Left ventricle myocardium inferior (tissue), 1 donor: ENCODE data around the gene CPNE1. TPM values are rescaled to one million over a fixed set of nuclear protein-coding genes. Genes with fewer than 3 reads are reported as not detected.

Experiments used
- DNase-seq: peaks from one replicate; pipeline ENCODE4 v3.0.0-alpha.2; 2020
- H3K27ac ChIP-seq: fragments of 200-600 bp; replicated peaks from 2 replicates; pipeline ENCODE4 v1.8.0; 2021
- H3K27me3 ChIP-seq: fragments of 200-600 bp; 2 replicates; pipeline ENCODE4 v1.8.0; 2021; ENCODE audit warnings: low read depth
- H3K36me3 ChIP-seq: fragments of 200-600 bp; 2 replicates; pipeline ENCODE4 v1.8.0; 2021
- H3K4me1 ChIP-seq: fragments of 200-600 bp; 2 replicates; pipeline ENCODE4 v1.8.0; 2021
- H3K4me3 ChIP-seq: fragments of 200-600 bp; 2 replicates; pipeline ENCODE4 v1.8.0; 2021; ENCODE audit warnings: mild to moderate bottlenecking, moderate library complexity
- H3K9me3 ChIP-seq: fragments of 200-600 bp; replicated peaks from 2 replicates; pipeline ENCODE4 v1.8.0; 2021
- CTCF ChIP-seq: fragments of 200-600 bp; IDR thresholded peaks from 2 replicates; pipeline ENCODE4 v1.8.0; 2021; ENCODE audit warnings: antibody characterized with exemption, mild to moderate bottlenecking, borderline replicate concordance
- intact Hi-C: fragments of 100-400 bp; cut with micrococcal nuclease; formaldehyde crosslinking; loops from one replicate; pipeline ENCODE4 v1.11.0; 2022
- total RNA-seq: library from RNA; stranded (reverse); fragmentation: NEBNext Ultra II Directional; extraction: Animal tissue kit (Norgen Biotek cat#: 25700); gene quantifications from one replicate; pipeline ENCODE4 v1.2.1, GENCODE V29; 2021
- donor health status: DM: no; HTN: yes; CAD: no; lungs with severe emphysema.

CPNE1 gene
- total RNA-seq, 1 donor from 2014 or later, result 47.3 TPM

- no peak for TF ChIP-seq CTCF
- no peak for DNase-seq
- Histone ChIP-seq H3K4me1 (peaks cover 14% of the 10 kb centered on the region), H3K36me3 (no peaks in the 10 kb centered on the region), H3K4me3 (no peak overlapping the region), H3K27me3 (no peaks in the 10 kb centered on the region), H3K27ac (no peak overlapping the region), H3K9me3 (no peaks in the 10 kb centered on the region)
- intact Hi-C loops, result no loop called here
Observed at GRCh38 chr20:35611482-35611881, 53.2 kb downstream of the CPNE1 start.

GRCh38 chr20:35610833-35611427 lies 53.8 kb downstream of the CPNE1 start:
- intact Hi-C loops, result no loop called here
- Histone ChIP-seq H3K27me3 (no peaks in the 10 kb centered on the region), H3K36me3 (no peaks in the 10 kb centered on the region), H3K4me1 (peaks cover 12% of the 10 kb centered on the region), H3K9me3 (no peaks in the 10 kb centered on the region), H3K27ac (no peak overlapping the region), H3K4me3 (no peak overlapping the region)
- DNase-seq, result no peak
- TF ChIP-seq CTCF, result no peak

GRCh38 chr20:35607003-35607735 lies 57.5 kb downstream of the CPNE1 start:
- DNase-seq, result no peak
- Histone ChIP-seq H3K9me3 (no peaks in the 10 kb centered on the region), H3K36me3 (no peaks in the 10 kb centered on the region), H3K27me3 (peaks cover 2% of the 10 kb centered on the region), H3K27ac (no peak overlapping the region), H3K4me3 (no peak overlapping the region), H3K4me1 (peaks cover 6% of the 10 kb centered on the region)
- no peak for TF ChIP-seq CTCF
- intact Hi-C loops, result no loop called here

GRCh38 chr20:35606127-35606526 lies 58.6 kb downstream of the CPNE1 start:
- TF ChIP-seq CTCF, result no peak
- intact Hi-C loops, result no loop called here

GRCh38 chr20:35604449-35604747 lies 60.3 kb downstream of the CPNE1 start:
- Histone ChIP-seq H3K36me3 (no peaks in the 10 kb centered on the region), H3K4me1 (peaks cover 20% of the 10 kb centered on the region), H3K27ac (no peak overlapping the region), H3K4me3 (no peak overlapping the region), H3K9me3 (no peaks in the 10 kb centered on the region), H3K27me3 (peaks cover 26% of the 10 kb centered on the region)
- no peak for TF ChIP-seq CTCF
- intact Hi-C loops, result no loop called here
- no peak for DNase-seq

More at GRCh38 chr20:35606127-35606526, 58.6 kb downstream of the CPNE1 start:
- Histone ChIP-seq H3K27ac (no peak overlapping the region), H3K27me3 (peaks cover 9% of the 10 kb centered on the region), H3K9me3 (no peaks in the 10 kb centered on the region), H3K4me1 (peaks cover 13% of the 10 kb centered on the region), H3K4me3 (no peak overlapping the region), H3K36me3 (no peaks in the 10 kb centered on the region)
- no peak for DNase-seq
